Stimulated activated CD4-positive, alpha-beta T cell treated with anti-CD3 and anti-CD28 coated beads, Interleukin-15, amount 100 ng/mL, for 1 hour (primary cell): ENCODE data around the gene SHISA9.

ENCODE experiments used
- DNase-seq, 2 donors: peaks; one replicate each; pipeline ENCODE4 v3.0.0-alpha.2; 2020; ENCODE audit warnings: low read depth in 1 of 2, low spot score in 1 of 2

The SHISA9 gene

DNA sequence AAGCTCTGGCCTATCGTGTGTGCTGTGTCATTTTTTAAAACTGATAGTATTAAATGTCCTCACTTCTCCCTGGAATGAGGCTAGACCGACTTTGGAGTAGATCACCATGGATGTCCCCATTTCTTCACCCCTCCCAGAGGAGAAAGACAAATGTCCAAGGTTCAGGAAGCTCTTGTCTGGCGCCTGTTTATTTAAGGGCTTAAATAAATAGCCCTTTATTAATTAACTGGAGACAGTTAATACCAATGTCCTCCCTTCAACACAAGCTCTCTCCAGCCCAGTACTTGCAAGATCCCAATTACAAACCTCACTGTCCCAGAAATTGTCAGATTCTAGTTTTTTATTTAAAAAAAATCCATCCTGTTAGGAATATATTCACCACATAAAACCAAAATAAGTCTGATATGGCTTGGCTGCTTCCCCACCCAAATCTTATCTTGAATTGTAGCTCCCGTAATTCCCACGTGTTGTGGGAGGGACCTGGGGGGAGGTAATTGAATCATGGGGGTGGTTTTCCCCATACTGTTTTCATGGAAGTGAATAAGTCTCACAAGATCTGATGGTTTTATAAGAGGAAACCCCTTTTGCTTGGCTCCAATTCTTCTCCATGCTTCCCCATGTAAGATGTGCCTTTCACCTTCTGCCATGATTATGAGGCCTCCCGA is 344.4 kb downstream of the SHISA9 start:
- no peak for DNase-seq

DNA sequence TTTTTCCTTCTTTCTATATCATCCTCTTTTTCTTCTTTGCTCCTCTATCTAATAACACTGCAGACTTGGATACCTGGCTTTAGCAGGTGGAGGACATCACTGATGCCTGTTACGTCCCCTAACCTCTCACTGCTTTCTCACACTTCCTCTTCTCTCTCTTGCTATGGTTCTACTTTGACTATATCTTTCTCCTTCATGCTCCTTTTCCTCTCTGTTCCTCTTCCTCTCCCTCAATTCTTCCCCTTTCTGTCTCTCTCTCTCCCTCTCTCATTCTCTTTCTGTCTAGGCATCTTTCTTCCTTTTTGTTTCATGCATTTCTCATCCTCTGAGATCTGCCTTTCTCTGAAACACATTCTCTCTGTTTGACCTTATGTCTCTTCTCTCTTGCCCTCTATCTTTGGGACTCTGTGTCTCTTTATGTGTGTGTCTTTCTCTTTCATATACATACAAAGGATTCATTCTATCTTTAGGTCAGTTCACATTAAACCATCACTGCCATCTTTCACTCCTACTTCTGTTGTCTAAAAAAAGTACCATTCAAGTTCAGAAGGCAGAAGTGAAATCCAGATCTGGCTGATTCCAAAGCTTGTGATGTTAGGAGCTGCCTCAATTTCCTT is 353.7 kb downstream of the SHISA9 start:
- DNase-seq: no peak

DNA sequence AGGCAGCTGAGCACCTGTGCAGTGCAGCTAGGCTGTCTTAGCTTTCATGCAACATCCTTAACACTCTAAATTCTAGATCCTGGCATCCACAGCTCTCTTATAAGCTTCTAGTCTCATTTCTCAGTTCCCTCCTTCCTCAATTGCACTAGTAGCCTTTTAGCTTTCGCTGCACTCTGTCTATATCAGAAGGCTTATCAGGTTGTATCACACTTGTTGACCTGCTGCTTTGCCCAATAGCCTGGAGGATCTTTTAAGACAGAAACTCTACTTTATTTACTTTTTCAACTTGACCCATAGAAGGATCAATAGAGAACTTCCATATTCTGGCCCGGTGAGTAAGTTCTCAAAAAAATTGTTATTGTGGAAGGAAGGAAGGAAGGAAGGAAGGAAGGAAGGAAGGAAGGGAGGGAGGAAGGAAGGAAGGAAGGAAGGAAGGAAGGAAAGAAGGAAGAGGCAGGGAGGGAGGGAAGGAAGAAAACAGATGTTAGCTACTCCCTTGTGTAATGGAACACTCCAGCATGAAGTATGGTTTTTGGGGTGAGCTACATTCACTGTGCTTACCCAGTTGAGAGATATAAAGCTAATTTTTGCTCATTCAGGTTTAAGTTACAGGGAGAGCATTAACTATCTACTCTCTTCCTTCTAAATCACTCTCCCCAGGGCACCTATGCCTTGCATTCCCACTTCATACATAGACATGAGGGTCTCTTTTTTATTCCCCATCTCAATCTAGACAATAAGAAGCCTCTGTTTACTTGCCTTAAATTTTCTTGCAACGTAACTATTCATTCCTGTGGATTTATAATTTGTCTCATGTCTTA is 361.1 kb downstream of the SHISA9 start:
- DNase-seq: no peak

DNA sequence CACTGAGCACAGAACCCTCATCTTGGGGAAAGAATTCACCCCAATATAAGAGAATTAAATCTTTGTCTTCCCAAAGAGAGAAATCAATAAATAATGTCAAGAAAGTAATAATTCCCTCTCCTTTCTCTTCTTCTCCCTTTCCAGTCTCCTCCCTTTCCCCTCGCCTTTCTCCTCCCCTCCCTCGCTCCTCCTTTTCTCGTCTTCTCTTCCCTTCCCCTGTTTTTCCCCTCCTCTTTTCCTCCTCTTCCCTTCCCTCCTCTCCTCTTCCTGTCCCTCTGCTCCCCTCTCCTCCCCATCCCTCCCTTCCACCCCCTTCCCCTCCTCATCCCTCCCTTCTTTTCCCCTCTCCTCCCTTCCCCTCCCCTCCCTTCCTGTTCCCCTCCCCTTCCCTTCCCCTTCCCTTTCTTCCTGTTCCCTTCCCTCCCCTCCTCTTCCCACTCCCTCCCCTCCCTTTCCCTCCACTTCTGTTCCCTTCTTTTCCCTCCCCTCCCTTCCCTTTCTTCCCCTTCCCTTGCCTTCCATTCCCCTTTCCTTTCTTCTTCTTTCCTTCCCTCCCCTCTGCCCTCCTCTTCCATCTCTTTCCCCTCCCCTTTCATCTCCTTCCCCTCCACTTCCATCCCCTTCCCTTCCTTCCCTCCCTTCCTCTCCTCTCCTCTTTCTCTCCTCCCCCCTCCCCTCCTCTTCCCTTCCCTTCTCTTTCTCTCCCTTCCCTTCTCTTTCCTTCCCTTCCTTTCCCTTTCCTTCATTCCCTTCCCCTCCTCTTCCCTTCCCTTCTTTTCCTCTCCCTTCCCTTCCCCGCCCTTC is 363.6 kb downstream of the SHISA9 start:
- DNase-seq: no peak

DNA sequence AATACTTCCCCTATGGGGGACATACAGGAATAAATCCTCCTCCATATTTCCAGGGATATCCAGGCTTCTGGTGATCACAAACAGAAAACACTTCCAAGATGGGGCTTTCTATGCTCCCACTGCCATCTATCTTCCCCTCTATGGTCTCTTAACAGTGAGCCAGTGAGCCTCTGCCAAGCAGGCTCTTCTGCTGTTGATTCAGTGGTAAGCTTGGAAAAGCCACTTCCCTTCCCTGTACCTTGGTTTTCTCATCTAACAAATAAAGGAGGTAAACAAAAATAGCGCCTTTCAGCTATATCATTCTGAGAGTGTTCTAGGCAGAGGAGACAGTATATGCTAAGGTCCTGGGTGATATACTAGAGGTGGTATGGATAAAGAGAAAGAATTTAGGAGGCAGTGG is 368.0 kb downstream of the SHISA9 start:
- no peak for DNase-seq

DNA sequence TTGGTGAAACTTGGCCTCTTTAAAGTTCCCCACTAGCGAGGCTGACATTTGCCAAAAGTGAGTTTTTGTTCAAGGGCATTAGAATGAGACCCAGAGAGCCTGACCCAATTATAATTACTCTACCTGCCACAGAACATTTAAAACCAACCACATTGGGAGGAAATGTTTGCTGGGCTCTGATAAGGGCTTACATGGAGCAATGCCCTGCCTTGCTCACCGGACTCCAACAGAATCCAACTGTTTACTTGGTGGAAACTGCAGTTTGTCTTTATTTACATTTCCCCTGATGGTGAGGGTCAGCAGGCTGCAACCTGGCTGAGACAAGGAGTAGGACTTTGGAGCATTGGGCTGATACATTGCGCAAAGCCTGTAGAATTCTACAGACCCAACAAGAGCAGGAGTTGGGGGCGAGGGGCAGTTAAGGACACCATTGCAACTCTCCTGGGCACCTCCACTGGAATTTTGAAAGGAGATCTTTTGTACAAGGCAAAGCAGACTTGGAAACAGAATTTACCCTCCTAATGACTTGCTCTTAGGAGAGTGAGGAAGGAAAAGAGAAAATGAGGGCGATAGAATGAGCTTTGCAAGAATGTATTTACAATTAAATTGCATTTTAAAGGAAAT is 368.6 kb downstream of the SHISA9 start:
- DNase-seq: no peak

DNA sequence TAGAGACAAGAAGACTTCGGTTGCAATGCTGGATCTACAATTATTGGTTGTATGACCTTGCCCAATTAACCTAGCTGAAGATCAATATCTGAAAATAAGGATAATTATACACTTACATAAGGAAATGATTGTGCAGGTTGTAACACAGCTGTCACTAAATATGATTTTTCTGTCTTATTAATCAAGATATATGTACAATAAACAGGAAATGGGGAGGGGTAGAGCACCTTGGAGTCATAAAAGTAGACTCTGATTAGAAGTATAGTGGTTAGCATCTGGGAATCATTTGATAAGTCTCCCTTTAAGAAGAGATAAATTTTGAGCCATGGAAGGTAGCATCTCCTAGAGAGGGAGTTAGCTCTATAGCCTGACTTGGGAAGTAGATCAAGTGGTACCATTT is 369.2 kb downstream of the SHISA9 start:
- DNase-seq: no peak

DNA sequence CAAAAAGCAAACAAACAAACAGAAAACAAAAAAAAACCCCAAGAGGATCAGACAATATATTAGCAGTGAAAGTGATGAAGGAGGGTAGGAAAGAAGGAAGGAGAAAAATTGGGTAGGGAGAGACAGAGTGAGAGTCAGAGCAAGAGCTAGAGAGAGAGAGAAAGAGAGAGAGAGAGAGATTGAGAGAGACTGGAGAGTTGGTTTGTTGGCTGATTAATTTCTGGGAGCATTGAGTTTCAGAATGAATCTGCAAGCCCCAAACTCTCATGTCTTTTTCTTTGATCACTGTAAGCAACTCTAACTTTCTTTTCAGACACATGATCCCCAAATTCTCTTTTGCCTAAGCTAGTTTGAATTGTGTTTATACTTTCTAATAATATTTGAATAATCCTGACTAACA is 388.1 kb downstream of the SHISA9 start:
- DNase-seq: no peak
